Fibroblast of lung (primary cell): ENCODE measurements around the gene DGKA. TPM values are rescaled to one million over a fixed set of nuclear protein-coding genes. Genes with fewer than 3 reads are reported as not detected.

Source experiments
- DNase-seq, 2 donors: peaks; one replicate each; pipeline versions ENCODE4 v3.0.0 to v3.0.0-alpha.2; 2010; ENCODE audit warnings: low read depth in 2 of 2
- H2AFZ ChIP-seq: 2 replicates; pipeline ENCODE4 v1.5.1; 2012; ENCODE audit warnings: low read length, control low read depth, inconsistent platforms
- H3K27ac ChIP-seq: 2 replicates; pipeline ENCODE4 v1.5.1; 2011; ENCODE audit warnings: low read length, control low read depth; ENCODE audit not compliant: insufficient read depth
- H3K27me3 ChIP-seq: 2 replicates; pipeline ENCODE4 v1.5.1; 2011; ENCODE audit warnings: mild to moderate bottlenecking, low read length; ENCODE audit not compliant: control insufficient read depth, insufficient read depth
- H3K36me3 ChIP-seq: 2 replicates; pipeline ENCODE4 v1.5.1; 2011; ENCODE audit warnings: low read length; ENCODE audit not compliant: control insufficient read depth, insufficient read depth
- H3K4me1 ChIP-seq: 2 replicates; pipeline ENCODE4 v1.5.1; 2011; ENCODE audit warnings: low read length; ENCODE audit not compliant: control insufficient read depth, insufficient read depth; ENCODE audit errors: extremely low read depth
- H3K4me2 ChIP-seq: 2 replicates; pipeline ENCODE4 v1.5.1; 2011; ENCODE audit warnings: low read length, control low read depth; ENCODE audit not compliant: insufficient read depth; ENCODE audit errors: extremely low read depth
- H3K4me3 ChIP-seq, 4 experiments: fragments of 200-600 bp in 1 of 4; sonication (generic) in 1 of 4; replicated peaks in 1 of 4; 2 replicates each; pipeline ENCODE4 v1.5.1; 2011 to 2016; ENCODE audit warnings: low read length in 4 of 4, low read depth in 3 of 4, mild to moderate bottlenecking in 3 of 4, control low read depth in 2 of 4, inconsistent platforms in 1 of 4, mixed read lengths in 1 of 4; ENCODE audit not compliant: insufficient read depth in 1 of 4; ENCODE audit errors: control extremely low read depth in 1 of 4
- H3K79me2 ChIP-seq: 2 replicates; pipeline ENCODE4 v1.5.1; 2012; ENCODE audit warnings: mild to moderate bottlenecking, low read length, inconsistent platforms; ENCODE audit not compliant: control insufficient read depth, insufficient read depth
- H3K9ac ChIP-seq: 2 replicates; pipeline ENCODE4 v1.5.1; 2011; ENCODE audit warnings: mild to moderate bottlenecking, low read length, control low read depth; ENCODE audit not compliant: insufficient read depth
- H3K9me3 ChIP-seq: 2 replicates; pipeline ENCODE4 v1.5.1; 2012; ENCODE audit warnings: low read depth, low read length; ENCODE audit not compliant: control insufficient read depth, insufficient read depth
- H4K20me1 ChIP-seq: 2 replicates; pipeline ENCODE4 v1.5.1; 2011; ENCODE audit warnings: low read length; ENCODE audit not compliant: control insufficient read depth, insufficient read depth; ENCODE audit errors: extremely low read depth
- EZH2 ChIP-seq: IDR thresholded peaks from 2 replicates; pipeline ENCODE4 v1.5.1; 2012; ENCODE audit warnings: low read length, control low read depth, mild to moderate bottlenecking; ENCODE audit errors: missing control alignments
- polyA plus RNA-seq, 2 donors: library from polyadenylated mRNA; depleted of rRNA in 1 of 2; stranded (reverse) in 1 of 2; unstranded in 1 of 2; fragments of >200 nt; gene quantifications; 2 replicates each; pipeline ENCODE4 v1.2.1, GENCODE V29; 2011 to 2012; ENCODE audit warnings: missing spikeins in 1 of 2
- total RNA-seq: library from RNA; depleted of rRNA; stranded (reverse); fragments of >200 nt; gene quantifications from 2 replicates; pipeline ENCODE4 v1.2.1, GENCODE V29; 2014
- TF ChIP-seq, protein P1 (sequence below), 2 donors: IDR thresholded peaks in 1 of 2; conservative IDR thresholded peaks in 1 of 2; 1 replicate in 1 of 2; 2 replicates in 1 of 2; pipeline ENCODE4 v1.5.1; 2011 to 2012; ENCODE audit warnings: low read length in 2 of 2, control low read depth in 1 of 2, inconsistent platforms in 1 of 2, low read depth in 1 of 2, mild to moderate bottlenecking in 1 of 2

DGKA gene
- total and polyA plus RNA-seq, 2 donors (not counting 1 experiment from before 2014, with no cell fraction given) = 44.7 to 51.9 TPM

DNA sequence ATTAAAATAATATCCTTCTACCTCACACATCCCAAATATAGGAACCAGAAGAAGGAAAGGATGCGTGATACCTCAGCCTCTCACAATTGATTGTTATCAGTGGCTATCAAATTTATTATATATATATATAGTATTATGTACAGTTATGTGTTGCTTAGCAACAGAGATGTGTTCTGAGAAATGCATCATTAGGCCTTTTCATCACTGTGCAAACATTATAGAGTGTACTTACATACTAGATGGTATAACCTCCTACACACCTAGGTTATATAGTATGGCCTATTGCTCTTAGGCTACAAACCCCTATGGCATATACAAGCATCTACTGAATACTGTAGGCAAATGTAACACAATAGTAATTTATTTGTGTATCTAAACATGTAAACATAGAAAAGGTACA, 37.2 kb upstream of the DGKA start:
- Histone ChIP-seq H3K9ac (no peak overlapping the region), H3K4me3 (no peak overlapping the region), H3K27me3 (no peaks in the 10 kb centered on the region), H3K4me2 (no peak overlapping the region), H3K9me3 (no peaks in the 10 kb centered on the region), H2AFZ (no peak overlapping the region), H3K79me2 (no peaks in the 10 kb centered on the region), H4K20me1 (no peaks in the 10 kb centered on the region), H3K4me1 (no peaks in the 10 kb centered on the region), H3K27ac (no peak overlapping the region), H3K36me3 (no peaks in the 10 kb centered on the region)
- TF ChIP-seq, protein P1, sequence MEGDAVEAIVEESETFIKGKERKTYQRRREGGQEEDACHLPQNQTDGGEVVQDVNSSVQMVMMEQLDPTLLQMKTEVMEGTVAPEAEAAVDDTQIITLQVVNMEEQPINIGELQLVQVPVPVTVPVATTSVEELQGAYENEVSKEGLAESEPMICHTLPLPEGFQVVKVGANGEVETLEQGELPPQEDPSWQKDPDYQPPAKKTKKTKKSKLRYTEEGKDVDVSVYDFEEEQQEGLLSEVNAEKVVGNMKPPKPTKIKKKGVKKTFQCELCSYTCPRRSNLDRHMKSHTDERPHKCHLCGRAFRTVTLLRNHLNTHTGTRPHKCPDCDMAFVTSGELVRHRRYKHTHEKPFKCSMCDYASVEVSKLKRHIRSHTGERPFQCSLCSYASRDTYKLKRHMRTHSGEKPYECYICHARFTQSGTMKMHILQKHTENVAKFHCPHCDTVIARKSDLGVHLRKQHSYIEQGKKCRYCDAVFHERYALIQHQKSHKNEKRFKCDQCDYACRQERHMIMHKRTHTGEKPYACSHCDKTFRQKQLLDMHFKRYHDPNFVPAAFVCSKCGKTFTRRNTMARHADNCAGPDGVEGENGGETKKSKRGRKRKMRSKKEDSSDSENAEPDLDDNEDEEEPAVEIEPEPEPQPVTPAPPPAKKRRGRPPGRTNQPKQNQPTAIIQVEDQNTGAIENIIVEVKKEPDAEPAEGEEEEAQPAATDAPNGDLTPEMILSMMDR (conservative IDR thresholded peaks at IDR 0.05 in 1 of 2, IDR thresholded peaks at IDR 0.05 in 1 of 2; ENCODE audit: low read depth in 1 of 2, low read length in 2 of 2) = no peak
- no peak for TF ChIP-seq EZH2
- no peak for DNase-seq

DNA sequence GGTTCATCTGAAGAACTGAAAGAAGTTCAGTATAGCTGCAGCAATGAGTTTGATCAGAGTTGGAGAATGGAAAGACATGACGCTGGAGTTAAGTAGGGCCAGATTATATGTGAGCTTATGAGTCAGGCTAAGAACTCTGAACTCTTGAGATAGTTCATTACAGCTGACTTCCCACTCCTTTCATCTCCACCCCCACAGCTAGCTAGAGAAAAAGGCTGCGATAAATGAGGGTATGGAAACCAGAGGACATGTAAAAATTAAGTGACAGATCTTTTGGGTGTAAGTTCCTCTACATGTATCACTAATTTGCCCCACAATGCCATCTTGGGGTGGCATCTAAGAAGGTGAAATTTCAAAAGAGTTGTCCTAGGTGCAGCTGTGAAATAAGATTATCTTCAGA, 31.9 kb upstream of the DGKA start:
- Histone ChIP-seq H3K4me1 (no peaks in the 10 kb centered on the region), H3K79me2 (no peaks in the 10 kb centered on the region), H3K36me3 (peaks cover 1% of the 10 kb centered on the region), H3K9me3 (no peaks in the 10 kb centered on the region), H3K27ac (peak overlapping the region; percentile 28), H4K20me1 (no peaks in the 10 kb centered on the region), H3K4me3 (no peak overlapping the region), H3K4me2 (peak overlapping the region; percentile 8), H2AFZ (no peak overlapping the region), H3K27me3 (no peaks in the 10 kb centered on the region), H3K9ac (no peak overlapping the region)
- no peak for TF ChIP-seq EZH2
- TF ChIP-seq, protein P1 (conservative IDR thresholded peaks at IDR 0.05 in 1 of 2, IDR thresholded peaks at IDR 0.05 in 1 of 2; ENCODE audit: low read depth in 1 of 2, low read length in 2 of 2) = no peak
- DNase-seq = peak; percentile 51 to 65

DNA sequence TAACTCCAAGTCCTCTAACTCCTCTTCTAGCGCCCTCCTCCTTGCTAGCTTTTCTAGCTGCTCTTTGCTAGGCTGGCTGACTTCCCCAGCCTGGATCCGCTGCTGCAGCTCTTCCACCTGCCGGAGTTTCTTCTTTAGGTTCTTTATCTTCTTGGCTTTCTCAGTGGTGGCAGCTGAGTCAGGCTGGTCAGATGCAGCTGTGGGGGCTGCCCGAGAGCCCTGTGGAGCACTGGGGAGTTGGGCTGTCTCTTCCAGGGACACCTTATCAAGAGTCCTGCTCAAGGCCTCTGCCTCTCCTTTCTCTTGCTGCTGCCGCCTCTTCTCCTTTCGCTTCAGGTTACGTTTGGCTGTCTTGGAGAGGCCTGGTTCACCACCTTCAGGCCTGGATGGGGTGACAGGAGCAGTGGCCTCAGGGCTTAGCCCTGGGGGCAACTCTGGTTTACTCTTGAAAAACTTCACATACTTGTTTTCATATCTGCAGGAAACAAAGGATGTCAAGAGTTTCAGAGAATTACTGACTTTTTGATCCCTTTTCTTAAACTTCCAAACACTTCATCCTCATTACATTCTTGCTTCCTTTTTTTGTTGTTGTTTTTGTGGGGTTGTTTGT, 29.0 kb upstream of the DGKA start:
- no peaks in the 10 kb centered on the region for H3K27me3 ChIP-seq
- no peak overlapping the region for H3K27ac ChIP-seq
- no peak overlapping the region for H3K4me3 ChIP-seq
- peaks cover 4% of the 10 kb centered on the region for H3K4me1 ChIP-seq
- no peak overlapping the region for H3K4me2 ChIP-seq
- H3K9ac ChIP-seq = no peak overlapping the region
- no peak for DNase-seq
- TF ChIP-seq EZH2 = no peak
- TF ChIP-seq, protein P1 (conservative IDR thresholded peaks at IDR 0.05 in 1 of 2, IDR thresholded peaks at IDR 0.05 in 1 of 2; ENCODE audit: low read depth in 1 of 2, low read length in 2 of 2) = no peak
- H3K9me3 ChIP-seq = no peaks in the 10 kb centered on the region
- no peaks in the 10 kb centered on the region for H3K79me2 ChIP-seq
- H4K20me1 ChIP-seq = no peaks in the 10 kb centered on the region
- peaks cover 1% of the 10 kb centered on the region for H3K36me3 ChIP-seq
- H2AFZ ChIP-seq = no peak overlapping the region
